ENCODE results near the gene TNN. TPM values are rescaled to one million over a fixed set of nuclear protein-coding genes. Genes with fewer than 3 reads are reported as not detected.

Gene TNN
- total RNA-seq, 1 experiment from 2014 or later, result not detected

- no peaks in the 10 kb centered on the region for H3K4me1 ChIP-seq
- H3K27me3 ChIP-seq (replicated peaks; ENCODE audit: control insufficient read depth, insufficient read depth, low read length), result no peaks in the 10 kb centered on the region
- Mint-ChIP-seq H3K36me3 (ENCODE audit: insufficient read depth, unreplicated experiment) (peaks cover 32% of the 10 kb centered on the region), H3K4me1 (ENCODE audit: low read depth, unreplicated experiment) (peaks cover 8% of the 10 kb centered on the region), H3K4me3 (ENCODE audit: unreplicated experiment) (no peak overlapping the region), H3K27me3 (ENCODE audit: insufficient read depth, unreplicated experiment) (no peaks in the 10 kb centered on the region), H3K27ac (ENCODE audit: unreplicated experiment) (no peak overlapping the region), H3K9me3 (ENCODE audit: unreplicated experiment) (no peaks in the 10 kb centered on the region)
- ChIA-PET POLR2A (no interaction called here), CTCF (no interaction called here)
- no peak overlapping the region for H3K4me3 ChIP-seq (ENCODE audit: low read depth, low read length)
- H3K36me3 ChIP-seq (ENCODE audit: control insufficient read depth, insufficient read depth, low read length), result no peaks in the 10 kb centered on the region
- DNase-seq, result no peak
- no TSS peak for BruUV-seq (replicated peaks)
- intact Hi-C loops (cut with micrococcal nuclease; ENCODE audit: unreplicated experiment), result no loop called here
- no peaks in the 10 kb centered on the region for H3K9me3 ChIP-seq
- no peak for TF ChIP-seq CTCF (IDR thresholded peaks at IDR 0.05; ENCODE audit: insufficient read depth in 1 of 2, low read depth in 1 of 2, low read length in 1 of 2, severe bottlenecking in 1 of 2, unreplicated experiment in 1 of 2)
Measured at GRCh38 chr1:175178456-175178855, 110.8 kb downstream of the TNN start.

GRCh38 chr1:175179837-175180590 is 112.4 kb downstream of the TNN start:
- H3K4me1 ChIP-seq, result no peaks in the 10 kb centered on the region
- H3K36me3 ChIP-seq (ENCODE audit: control insufficient read depth, insufficient read depth, low read length), result no peaks in the 10 kb centered on the region
- H3K4me3 ChIP-seq (ENCODE audit: low read depth, low read length), result no peak overlapping the region
- no peak for TF ChIP-seq CTCF (IDR thresholded peaks at IDR 0.05; ENCODE audit: insufficient read depth in 1 of 2, low read depth in 1 of 2, low read length in 1 of 2, severe bottlenecking in 1 of 2, unreplicated experiment in 1 of 2)
- Mint-ChIP-seq H3K4me3 (ENCODE audit: unreplicated experiment) (no peak overlapping the region), H3K4me1 (ENCODE audit: low read depth, unreplicated experiment) (peaks cover 8% of the 10 kb centered on the region), H3K27me3 (ENCODE audit: insufficient read depth, unreplicated experiment) (no peaks in the 10 kb centered on the region), H3K27ac (ENCODE audit: unreplicated experiment) (no peak overlapping the region), H3K9me3 (ENCODE audit: unreplicated experiment) (no peaks in the 10 kb centered on the region), H3K36me3 (ENCODE audit: insufficient read depth, unreplicated experiment) (peaks cover 28% of the 10 kb centered on the region)
- POLR2A ChIA-PET, result no interaction called here
- no TSS peak for BruUV-seq (replicated peaks)
- no peaks in the 10 kb centered on the region for H3K9me3 ChIP-seq
- no peaks in the 10 kb centered on the region for H3K27me3 ChIP-seq (replicated peaks; ENCODE audit: control insufficient read depth, insufficient read depth, low read length)
- CTCF ChIA-PET, result no interaction called here
- intact Hi-C loops (cut with micrococcal nuclease; ENCODE audit: unreplicated experiment), result no loop called here
- no peak for DNase-seq

GRCh38 chr1:175182201-175182746 is 114.6 kb downstream of the TNN start:
- peaks cover 8% of the 10 kb centered on the region for H3K4me1 Mint-ChIP-seq (ENCODE audit: low read depth, unreplicated experiment)
- H3K9me3 ChIP-seq, result no peaks in the 10 kb centered on the region
- no peaks in the 10 kb centered on the region for H3K27me3 ChIP-seq (replicated peaks; ENCODE audit: control insufficient read depth, insufficient read depth, low read length)
- H3K27me3 Mint-ChIP-seq (ENCODE audit: insufficient read depth, unreplicated experiment), result no peaks in the 10 kb centered on the region
- no peaks in the 10 kb centered on the region for H3K36me3 ChIP-seq (ENCODE audit: control insufficient read depth, insufficient read depth, low read length)
- ChIA-PET CTCF (interaction anchor here (0.8 kb wide), 1 partner anchor 10 kb away, joined by 4 read pairs; no protein-coding TSS in a partner anchor), POLR2A (no interaction called here)
- H3K4me3 ChIP-seq (ENCODE audit: low read depth, low read length), result no peak overlapping the region
- DNase-seq, result no peak
- BruUV-seq (replicated peaks), result no TSS peak
- no peak overlapping the region for H3K4me3 Mint-ChIP-seq (ENCODE audit: unreplicated experiment)
- TF ChIP-seq CTCF (IDR thresholded peaks at IDR 0.05; ENCODE audit: insufficient read depth in 1 of 2, low read depth in 1 of 2, low read length in 1 of 2, severe bottlenecking in 1 of 2, unreplicated experiment in 1 of 2), result no peak
- H3K36me3 Mint-ChIP-seq (ENCODE audit: insufficient read depth, unreplicated experiment), result peaks cover 23% of the 10 kb centered on the region
- no peak overlapping the region for H3K27ac Mint-ChIP-seq (ENCODE audit: unreplicated experiment)
- no peaks in the 10 kb centered on the region for H3K4me1 ChIP-seq
- no peaks in the 10 kb centered on the region for H3K9me3 Mint-ChIP-seq (ENCODE audit: unreplicated experiment)
- intact Hi-C loops (cut with micrococcal nuclease; ENCODE audit: unreplicated experiment), result no loop called here
